Thyroid gland (tissue), 4 donors: Measurements from ENCODE around the gene FBXO3.

Experiments used
- CTCF ChIP-seq, 6 experiments: fragments of 200-600 bp in 3 of 6; fragments of 450-650 bp in 3 of 6; sonication (generic) in 3 of 6; IDR thresholded peaks; one replicate each; pipeline ENCODE4 v1.5.1; 2016 to 2019; ENCODE audit warnings: antibody characterized with exemption in 6 of 6, mild to moderate bottlenecking in 2 of 6, inconsistent platforms in 1 of 6, moderate library complexity in 1 of 6
- POLR2A ChIP-seq, 2 donors: fragments of 450-650 bp; IDR thresholded peaks; one replicate each; pipeline ENCODE4 v1.6.1; 2017; ENCODE audit warnings: antibody characterized with exemption in 2 of 2, mild to moderate bottlenecking in 2 of 2, moderate library complexity in 1 of 2

- TF ChIP-seq POLR2A (IDR thresholded peaks at IDR 0.05) (no peak), CTCF (IDR thresholded peaks at IDR 0.05) (no peak)
Measured at GRCh38 chr11:33713151-33713855, 61.0 kb downstream of the FBXO3 start.
